DOHH2 (cell line): ENCODE data around the gene SLC39A13.

Experiments
- H3F3A ChIP-seq: fragments of 200-600 bp; sonication (generic), shearing (Covaris generic); 2 replicates; pipeline ENCODE4 v1.6.0; 2016; ENCODE audit warnings: antibody characterized with exemption, mild to moderate bottlenecking; ENCODE audit not compliant: control insufficient read depth, insufficient read depth
- H3K27ac ChIP-seq: fragments of 200-600 bp; sonication (generic); 2 replicates; pipeline ENCODE4 v1.5.1; 2014; ENCODE audit warnings: low read depth, mild to moderate bottlenecking, low read length, moderate library complexity
- H3K27me3 ChIP-seq: fragments of 200-600 bp; sonication (generic); 2 replicates; pipeline ENCODE4 v1.6.1; 2014; ENCODE audit warnings: mild to moderate bottlenecking, low read length, mixed read lengths; ENCODE audit not compliant: control insufficient read depth
- H3K36me3 ChIP-seq: fragments of 200-600 bp; sonication (generic); 2 replicates; pipeline ENCODE4 v1.6.1; 2014; ENCODE audit warnings: mild to moderate bottlenecking, low read length, moderate library complexity, mixed read lengths; ENCODE audit not compliant: control insufficient read depth
- H3K4me1 ChIP-seq: fragments of 200-600 bp; sonication (generic); 2 replicates; pipeline ENCODE4 v1.6.1; 2014; ENCODE audit warnings: mild to moderate bottlenecking, low read length, mixed read lengths; ENCODE audit not compliant: control insufficient read depth
- H3K4me2 ChIP-seq: fragments of 200-600 bp; sonication (generic); 2 replicates; pipeline ENCODE4 v1.6.0; 2014; ENCODE audit warnings: mild to moderate bottlenecking, low read length, moderate library complexity
- H3K4me3 ChIP-seq: fragments of 200-600 bp; sonication (generic); 2 replicates; pipeline ENCODE4 v1.5.1; 2014; ENCODE audit warnings: mild to moderate bottlenecking, low read length, mixed read lengths
- H3K79me2 ChIP-seq: fragments of 200-600 bp; sonication (generic); 2 replicates; pipeline ENCODE4 v1.6.1; 2014; ENCODE audit warnings: mild to moderate bottlenecking, low read length, mixed read lengths; ENCODE audit not compliant: control insufficient read depth
- H3K9me2 ChIP-seq: fragments of 200-600 bp; sonication (generic); replicated peaks from 2 replicates; pipeline ENCODE4 v1.6.1; 2014; ENCODE audit warnings: mild to moderate bottlenecking, low read length, mixed read lengths; ENCODE audit not compliant: control insufficient read depth
- H3K9me3 ChIP-seq: fragments of 200-600 bp; sonication (generic); 2 replicates; pipeline ENCODE4 v1.6.1; 2014; ENCODE audit warnings: antibody characterized with exemption, low read length, mixed read lengths; ENCODE audit not compliant: control insufficient read depth, insufficient read depth
- H4K20me1 ChIP-seq: fragments of 200-600 bp; sonication (generic); 2 replicates; pipeline ENCODE4 v1.6.0; 2014; ENCODE audit warnings: low read depth, mild to moderate bottlenecking, antibody characterized with exemption, low read length, moderate library complexity; ENCODE audit not compliant: control insufficient read depth, insufficient read depth
- EZH2phosphoT487 ChIP-seq: fragments of 200-600 bp; sonication (generic); IDR thresholded peaks from 2 replicates; pipeline ENCODE4 v1.6.1; 2017; ENCODE audit warnings: borderline replicate concordance, mild to moderate bottlenecking, antibody characterized with exemption, low read length, moderate library complexity, mixed read lengths
- TF ChIP-seq, protein P1 (sequence below): fragments of 200-600 bp; sonication (generic); IDR thresholded peaks from one replicate; pipeline ENCODE4 v1.5.1; 2014; ENCODE audit warnings: antibody characterized with exemption, mild to moderate bottlenecking, low read depth, low read length; ENCODE audit not compliant: poor library complexity, severe bottlenecking

The SLC39A13 gene

DNA sequence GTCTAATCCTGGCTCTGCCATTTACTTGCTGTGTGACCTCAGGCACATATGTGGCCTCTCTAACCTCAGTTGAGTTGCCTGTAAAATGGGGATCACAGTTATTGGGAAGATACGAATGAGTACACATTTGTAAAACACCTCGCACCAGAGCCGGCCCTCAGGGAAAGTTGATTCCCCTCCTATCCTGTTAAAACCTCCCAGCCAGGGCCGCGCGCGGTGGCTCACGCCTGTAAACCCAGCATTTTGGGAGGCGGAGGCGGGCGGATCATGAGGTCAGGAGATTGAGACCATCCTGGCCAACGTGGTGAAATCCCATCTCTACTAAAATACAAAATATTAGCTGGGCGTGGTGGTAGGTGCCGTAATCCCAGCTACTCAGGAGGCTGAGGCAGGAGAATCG lies 48.0 kb upstream of the SLC39A13 start:
- H4K20me1 ChIP-seq: no peaks in the 10 kb centered on the region
- H3K27ac ChIP-seq: no peak overlapping the region
- H3K4me1 ChIP-seq: 0 out of 2 replicates have a peak, but pooled peaks cover 3% of the 10 kb centered on the region
- H3K79me2 ChIP-seq: peaks cover 33% of the 10 kb centered on the region
- no peaks in the 10 kb centered on the region for H3K27me3 ChIP-seq
- H3K9me3 ChIP-seq: peaks cover 8% of the 10 kb centered on the region; the same call in 1 of the 2 replicates
- TF ChIP-seq, protein P1, sequence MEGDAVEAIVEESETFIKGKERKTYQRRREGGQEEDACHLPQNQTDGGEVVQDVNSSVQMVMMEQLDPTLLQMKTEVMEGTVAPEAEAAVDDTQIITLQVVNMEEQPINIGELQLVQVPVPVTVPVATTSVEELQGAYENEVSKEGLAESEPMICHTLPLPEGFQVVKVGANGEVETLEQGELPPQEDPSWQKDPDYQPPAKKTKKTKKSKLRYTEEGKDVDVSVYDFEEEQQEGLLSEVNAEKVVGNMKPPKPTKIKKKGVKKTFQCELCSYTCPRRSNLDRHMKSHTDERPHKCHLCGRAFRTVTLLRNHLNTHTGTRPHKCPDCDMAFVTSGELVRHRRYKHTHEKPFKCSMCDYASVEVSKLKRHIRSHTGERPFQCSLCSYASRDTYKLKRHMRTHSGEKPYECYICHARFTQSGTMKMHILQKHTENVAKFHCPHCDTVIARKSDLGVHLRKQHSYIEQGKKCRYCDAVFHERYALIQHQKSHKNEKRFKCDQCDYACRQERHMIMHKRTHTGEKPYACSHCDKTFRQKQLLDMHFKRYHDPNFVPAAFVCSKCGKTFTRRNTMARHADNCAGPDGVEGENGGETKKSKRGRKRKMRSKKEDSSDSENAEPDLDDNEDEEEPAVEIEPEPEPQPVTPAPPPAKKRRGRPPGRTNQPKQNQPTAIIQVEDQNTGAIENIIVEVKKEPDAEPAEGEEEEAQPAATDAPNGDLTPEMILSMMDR: no peak
- no peak for TF ChIP-seq EZH2phosphoT487
- H3F3A ChIP-seq: no peaks in the 10 kb centered on the region; the same call in 1 of the 2 replicates
- no peak overlapping the region for H3K4me2 ChIP-seq
- H3K4me3 ChIP-seq: no peak overlapping the region
- peaks cover 32% of the 10 kb centered on the region for H3K36me3 ChIP-seq
- no peaks in the 10 kb centered on the region for H3K9me2 ChIP-seq

DNA sequence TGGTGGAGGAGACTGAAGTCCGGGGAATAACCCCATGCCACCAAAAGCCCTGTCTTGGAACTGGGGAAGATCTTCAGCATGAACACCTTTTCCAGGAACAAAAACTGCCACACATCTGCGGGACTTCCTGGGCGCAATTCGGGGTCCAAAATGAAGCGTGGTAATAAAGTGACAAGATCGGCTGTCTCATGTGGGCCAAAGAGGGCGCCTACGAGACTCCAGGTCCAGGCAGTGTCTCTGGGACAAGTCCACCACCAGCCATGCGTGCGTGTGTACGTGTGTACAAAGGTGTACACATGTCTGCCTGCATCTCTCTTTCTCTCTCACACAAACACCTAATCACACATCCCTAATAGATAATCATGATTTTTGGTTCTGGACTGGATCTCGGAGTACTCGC lies 47.0 kb upstream of the SLC39A13 start:
- no peak overlapping the region for H3K4me2 ChIP-seq
- peaks cover 44% of the 10 kb centered on the region for H3K79me2 ChIP-seq
- no peak for TF ChIP-seq EZH2phosphoT487
- TF ChIP-seq, protein P1: no peak

DNA sequence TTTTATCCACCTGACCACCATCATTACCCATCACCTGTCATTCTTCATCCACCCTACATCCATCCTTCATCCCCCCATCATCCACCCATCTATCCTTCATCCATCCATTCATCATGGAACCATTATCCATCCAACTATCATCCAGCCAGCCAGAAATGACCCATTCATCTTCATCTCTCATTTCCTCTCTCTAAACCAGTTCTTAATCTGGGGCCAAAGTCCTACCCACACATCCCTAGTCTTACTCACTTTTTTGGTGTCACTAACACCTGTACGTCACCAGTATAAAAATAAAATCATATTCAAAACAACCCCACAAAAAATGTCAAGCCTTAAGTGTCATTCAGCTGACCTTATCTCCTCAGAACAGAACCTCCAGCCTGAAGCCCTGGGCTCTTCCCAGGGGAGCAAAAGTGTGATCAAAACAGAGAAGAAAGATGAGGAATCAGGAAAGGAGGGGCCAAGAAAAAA lies 42.3 kb upstream of the SLC39A13 start:
- Histone ChIP-seq H3K9me2 (no peaks in the 10 kb centered on the region), H3K4me2 (no peak overlapping the region), H3K27me3 (no peaks in the 10 kb centered on the region), H4K20me1 (no peaks in the 10 kb centered on the region), H3K27ac (no peak overlapping the region), H3K4me1 (peaks cover 12% of the 10 kb centered on the region), H3K36me3 (peaks cover 39% of the 10 kb centered on the region), H3K79me2 (peaks cover 62% of the 10 kb centered on the region), H3K9me3 (no peaks in the 10 kb centered on the region), H3F3A (no peaks in the 10 kb centered on the region), H3K4me3 (no peak overlapping the region)
- TF ChIP-seq, protein P1: no peak
- no peak for TF ChIP-seq EZH2phosphoT487

More for the DNA sequence above, 47.0 kb upstream of the SLC39A13 start:
- Histone ChIP-seq H3F3A (no peaks in the 10 kb centered on the region; the same call in 1 of the 2 replicates), H3K27ac (no peak overlapping the region), H3K9me2 (no peaks in the 10 kb centered on the region), H4K20me1 (no peaks in the 10 kb centered on the region), H3K9me3 (peaks cover 8% of the 10 kb centered on the region; the same call in 1 of the 2 replicates), H3K36me3 (peaks cover 36% of the 10 kb centered on the region), H3K27me3 (no peaks in the 10 kb centered on the region), H3K4me3 (no peak overlapping the region), H3K4me1 (peaks cover 8% of the 10 kb centered on the region)
